Measurements from ENCODE around the gene COL6A1.

DNA sequence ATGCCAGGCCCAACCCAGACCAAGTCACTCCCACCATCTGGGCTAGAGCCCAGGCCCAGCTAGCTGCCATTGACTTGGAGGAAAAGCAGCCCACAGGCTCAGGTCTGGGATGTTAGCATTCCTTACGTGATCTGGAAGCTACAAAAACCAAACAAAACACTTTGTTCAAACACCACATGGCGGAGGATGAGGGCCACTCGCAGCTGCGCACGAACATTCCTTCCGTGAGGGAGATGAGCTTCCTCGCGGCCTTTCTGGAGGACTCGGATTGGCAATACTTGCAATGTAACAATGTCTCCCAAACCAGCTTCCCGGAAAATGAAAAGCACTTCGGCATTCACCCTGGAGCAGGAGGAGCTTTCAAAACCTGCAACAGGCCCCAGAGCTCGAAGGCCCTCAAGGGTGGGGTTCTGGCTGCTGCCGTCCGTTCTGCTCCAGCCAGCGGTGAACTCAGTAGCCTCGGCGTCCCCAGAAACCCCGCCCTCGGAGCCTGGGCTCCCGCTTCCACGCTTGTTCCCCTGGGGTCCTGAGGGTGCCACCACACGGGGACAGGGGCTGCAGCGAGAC is 40.5 kb downstream of the COL6A1 start:
- TF ChIP-seq, protein P1, sequence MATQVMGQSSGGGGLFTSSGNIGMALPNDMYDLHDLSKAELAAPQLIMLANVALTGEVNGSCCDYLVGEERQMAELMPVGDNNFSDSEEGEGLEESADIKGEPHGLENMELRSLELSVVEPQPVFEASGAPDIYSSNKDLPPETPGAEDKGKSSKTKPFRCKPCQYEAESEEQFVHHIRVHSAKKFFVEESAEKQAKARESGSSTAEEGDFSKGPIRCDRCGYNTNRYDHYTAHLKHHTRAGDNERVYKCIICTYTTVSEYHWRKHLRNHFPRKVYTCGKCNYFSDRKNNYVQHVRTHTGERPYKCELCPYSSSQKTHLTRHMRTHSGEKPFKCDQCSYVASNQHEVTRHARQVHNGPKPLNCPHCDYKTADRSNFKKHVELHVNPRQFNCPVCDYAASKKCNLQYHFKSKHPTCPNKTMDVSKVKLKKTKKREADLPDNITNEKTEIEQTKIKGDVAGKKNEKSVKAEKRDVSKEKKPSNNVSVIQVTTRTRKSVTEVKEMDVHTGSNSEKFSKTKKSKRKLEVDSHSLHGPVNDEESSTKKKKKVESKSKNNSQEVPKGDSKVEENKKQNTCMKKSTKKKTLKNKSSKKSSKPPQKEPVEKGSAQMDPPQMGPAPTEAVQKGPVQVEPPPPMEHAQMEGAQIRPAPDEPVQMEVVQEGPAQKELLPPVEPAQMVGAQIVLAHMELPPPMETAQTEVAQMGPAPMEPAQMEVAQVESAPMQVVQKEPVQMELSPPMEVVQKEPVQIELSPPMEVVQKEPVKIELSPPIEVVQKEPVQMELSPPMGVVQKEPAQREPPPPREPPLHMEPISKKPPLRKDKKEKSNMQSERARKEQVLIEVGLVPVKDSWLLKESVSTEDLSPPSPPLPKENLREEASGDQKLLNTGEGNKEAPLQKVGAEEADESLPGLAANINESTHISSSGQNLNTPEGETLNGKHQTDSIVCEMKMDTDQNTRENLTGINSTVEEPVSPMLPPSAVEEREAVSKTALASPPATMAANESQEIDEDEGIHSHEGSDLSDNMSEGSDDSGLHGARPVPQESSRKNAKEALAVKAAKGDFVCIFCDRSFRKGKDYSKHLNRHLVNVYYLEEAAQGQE (IDR thresholded peaks at IDR 0.05; ENCODE audit: insufficient read depth in 1 of 2, low read depth in 2 of 2, low read length in 2 of 2) = no peak
- TF ChIP-seq POLR2AphosphoS5 (IDR thresholded peaks at IDR 0.05; ENCODE audit: low read depth, low read length) = no peak
- no peak for TF ChIP-seq SIN3A (IDR thresholded peaks at IDR 0.05; ENCODE audit: borderline replicate concordance, insufficient read depth, low read length)
- TF ChIP-seq TAF1 (IDR thresholded peaks at IDR 0.05; ENCODE audit: borderline replicate concordance, insufficient read depth, low read length) = no peak
- TF ChIP-seq FOXP2 (optimal IDR thresholded peaks at IDR 0.05; ENCODE audit: borderline replicate concordance, extremely low read depth, extremely low read length, insufficient read depth) = no peak

All from PFSK-1 (cell line).